H9 (cell line): ENCODE data around the gene AKT3. TPM values are rescaled to one million over a fixed set of nuclear protein-coding genes. Genes with fewer than 3 reads are reported as not detected.
A peak's percentile ranks its signal among the peaks of the same experiment; 100 is the strongest.

Experiments
- DNase-seq: peaks from one replicate; pipeline ENCODE4 v3.0.0-alpha.2; 2017
- H2AFZ ChIP-seq: one replicate; pipeline ENCODE4 v1.6.1; 2013; ENCODE audit warnings: mild to moderate bottlenecking, low read length, control low read depth, moderate library complexity
- H2AK5ac ChIP-seq: 2 replicates; pipeline ENCODE4 v1.6.1; 2013; ENCODE audit warnings: low read length, control low read depth, mixed read lengths; ENCODE audit not compliant: insufficient read length
- H2BK120ac ChIP-seq: one replicate; pipeline ENCODE4 v1.6.1; 2013; ENCODE audit warnings: low read depth, mild to moderate bottlenecking, low read length, control low read depth, inconsistent platforms; ENCODE audit not compliant: poor library complexity, severe bottlenecking
- H2BK12ac ChIP-seq: 2 replicates; pipeline ENCODE4 v1.6.1; 2013; ENCODE audit warnings: low read length, control low read depth, mixed read lengths, low read depth; ENCODE audit not compliant: insufficient read length
- H2BK15ac ChIP-seq: 2 replicates; pipeline ENCODE4 v1.6.1; 2013; ENCODE audit warnings: low read depth, low read length, control low read depth
- H2BK20ac ChIP-seq: one replicate; pipeline ENCODE4 v1.6.1; 2013; ENCODE audit warnings: low read depth, mild to moderate bottlenecking, low read length, control low read depth, inconsistent platforms; ENCODE audit not compliant: poor library complexity, severe bottlenecking
- H2BK5ac ChIP-seq: 2 replicates; pipeline ENCODE4 v1.6.1; 2013; ENCODE audit warnings: low read length, control low read depth, mixed read lengths; ENCODE audit not compliant: insufficient read length
- H3K14ac ChIP-seq: 2 replicates; pipeline ENCODE4 v1.6.1; 2013; ENCODE audit warnings: low read length, control low read depth; ENCODE audit not compliant: insufficient read depth
- H3K18ac ChIP-seq: 2 replicates; pipeline ENCODE4 v1.6.1; 2013; ENCODE audit warnings: low read depth, mild to moderate bottlenecking, mixed read lengths, low read length, control low read depth; ENCODE audit not compliant: insufficient read length
- H3K23ac ChIP-seq: 2 replicates; pipeline ENCODE4 v1.6.1; 2013; ENCODE audit warnings: low read length, control low read depth, mixed read lengths, low read depth; ENCODE audit not compliant: insufficient read length
- H3K23me2 ChIP-seq: 2 replicates; pipeline ENCODE4 v1.6.1; 2013; ENCODE audit warnings: low read depth, mild to moderate bottlenecking, mixed read lengths, low read length, control low read depth; ENCODE audit not compliant: insufficient read length, poor library complexity, severe bottlenecking
- H3K27ac ChIP-seq: 2 replicates; pipeline ENCODE4 v1.5.1; 2013; ENCODE audit warnings: low read length, control low read depth, mixed read lengths, low read depth; ENCODE audit not compliant: insufficient read length
- H3K27me3 ChIP-seq: 2 replicates; pipeline ENCODE4 v1.6.1; 2013; ENCODE audit warnings: low read length, control low read depth, inconsistent platforms; ENCODE audit not compliant: insufficient read depth
- H3K4ac ChIP-seq: 2 replicates; pipeline ENCODE4 v1.6.1; 2013; ENCODE audit warnings: low read depth, mild to moderate bottlenecking, control low read depth, inconsistent platforms, low read length, moderate library complexity
- H3K4me1 ChIP-seq: 2 replicates; pipeline ENCODE4 v1.6.1; 2013; ENCODE audit warnings: low read length, control low read depth, inconsistent platforms; ENCODE audit not compliant: insufficient read depth
- H3K4me2 ChIP-seq: 2 replicates; pipeline ENCODE4 v1.6.1; 2013; ENCODE audit warnings: low read length, control low read depth, mixed read lengths; ENCODE audit not compliant: insufficient read length, insufficient read depth
- H3K56ac ChIP-seq: 2 replicates; pipeline ENCODE4 v1.6.1; 2013; ENCODE audit warnings: low read depth, mild to moderate bottlenecking, mixed read lengths, low read length, control low read depth; ENCODE audit not compliant: insufficient read length
- H3K79me1 ChIP-seq: 2 replicates; pipeline ENCODE4 v1.6.1; 2013; ENCODE audit warnings: low read depth, mild to moderate bottlenecking, moderate library complexity, low read length, control low read depth, inconsistent platforms; ENCODE audit not compliant: insufficient read depth, poor library complexity, severe bottlenecking
- H3K79me2 ChIP-seq: 2 replicates; pipeline ENCODE4 v1.6.1; 2013; ENCODE audit warnings: low read length, control low read depth, inconsistent platforms; ENCODE audit not compliant: insufficient read depth
- H3K9ac ChIP-seq: 2 replicates; pipeline ENCODE4 v1.6.1; 2013; ENCODE audit warnings: low read length, control low read depth, mixed read lengths; ENCODE audit not compliant: insufficient read length; ENCODE audit errors: extremely low read depth
- H3K9me3 ChIP-seq: one replicate; pipeline ENCODE4 v1.6.1; 2013; ENCODE audit warnings: low read depth, low read length, inconsistent platforms; ENCODE audit not compliant: control insufficient read depth
- H3T11ph ChIP-seq: one replicate; pipeline ENCODE4 v1.6.1; 2013; ENCODE audit warnings: mild to moderate bottlenecking, low read length, control low read depth, inconsistent platforms
- H4K20me1 ChIP-seq: one replicate; pipeline ENCODE4 v1.6.1; 2013; ENCODE audit not compliant: control insufficient read depth, insufficient read length, insufficient read depth
- H4K5ac ChIP-seq: 2 replicates; pipeline ENCODE4 v1.6.1; 2013; ENCODE audit warnings: low read depth, mild to moderate bottlenecking, mixed read lengths, low read length, control low read depth; ENCODE audit not compliant: insufficient read length
- H4K8ac ChIP-seq: replicated peaks from 2 replicates; pipeline ENCODE4 v1.6.1; 2013; ENCODE audit warnings: low read length, control low read depth, mixed read lengths, low read depth; ENCODE audit not compliant: insufficient read length
- H4K91ac ChIP-seq: 2 replicates; pipeline ENCODE4 v1.6.1; 2013; ENCODE audit warnings: low read depth, mild to moderate bottlenecking, moderate library complexity, mixed read lengths, low read length, control low read depth; ENCODE audit not compliant: insufficient read length
- H3K27ac Mint-ChIP-seq, 3 experiments: 2 replicates in 2 of 3; 3 replicates in 1 of 3; pipeline ENCODE4 v1.8.0; 2020 to 2021; ENCODE audit warnings: mixed read lengths in 3 of 3, mild to moderate bottlenecking in 1 of 3, moderate library complexity in 1 of 3
- H3K27me3 Mint-ChIP-seq: 2 replicates; pipeline ENCODE4 v1.8.0; 2021; ENCODE audit warnings: low read depth, mild to moderate bottlenecking, moderate library complexity, mixed read lengths
- H3K36me3 Mint-ChIP-seq, 3 experiments: 2 replicates in 2 of 3; 3 replicates in 1 of 3; pipeline ENCODE4 v1.8.0; 2020 to 2021; ENCODE audit warnings: low read depth in 3 of 3, mixed read lengths in 3 of 3; ENCODE audit not compliant: insufficient read depth in 1 of 3
- H3K4me1 Mint-ChIP-seq, 2 experiments: 2 replicates each; pipeline ENCODE4 v1.8.0; 2020; ENCODE audit warnings: mixed read lengths in 2 of 2
- H3K4me3 Mint-ChIP-seq, 2 experiments: 2 replicates in 1 of 2; 3 replicates in 1 of 2; pipeline ENCODE4 v1.8.0; 2020 to 2021; ENCODE audit warnings: mild to moderate bottlenecking in 2 of 2, mixed read lengths in 2 of 2, moderate library complexity in 1 of 2
- H3K9me3 Mint-ChIP-seq, 2 experiments: 2 replicates in 1 of 2; 3 replicates in 1 of 2; pipeline ENCODE4 v1.8.0; 2020; ENCODE audit warnings: mild to moderate bottlenecking in 2 of 2, mixed read lengths in 2 of 2, moderate library complexity in 1 of 2
- WGBS: extraction: QIAGEN DNeasy Blood & Tissue Kit; methylation state at CpG from one replicate; pipeline ENCODE4 v1.1.7; 2013; ENCODE audit warnings: missing lambda C conversion rate, low lambda C conversion rate, mixed read lengths; ENCODE audit not compliant: insufficient read length; ENCODE audit errors: extremely low coverage; 5-methylcytosine and 5-hydroxymethylcytosine counted together
- total RNA-seq: library from RNA; stranded (reverse); gene quantifications from 2 replicates; pipeline ENCODE4 v1.2.1, GENCODE V29; 2021
- TF ChIP-seq, protein P1 (sequence below): fragments of 200-600 bp; sonication (generic); conservative IDR thresholded peaks from 3 replicates; pipeline ENCODE4 v1.8.0; 2021; ENCODE audit warnings: antibody characterized with exemption, mild to moderate bottlenecking

Gene AKT3
- total RNA-seq, 1 experiment from 2014 or later: 27.8 TPM

DNA sequence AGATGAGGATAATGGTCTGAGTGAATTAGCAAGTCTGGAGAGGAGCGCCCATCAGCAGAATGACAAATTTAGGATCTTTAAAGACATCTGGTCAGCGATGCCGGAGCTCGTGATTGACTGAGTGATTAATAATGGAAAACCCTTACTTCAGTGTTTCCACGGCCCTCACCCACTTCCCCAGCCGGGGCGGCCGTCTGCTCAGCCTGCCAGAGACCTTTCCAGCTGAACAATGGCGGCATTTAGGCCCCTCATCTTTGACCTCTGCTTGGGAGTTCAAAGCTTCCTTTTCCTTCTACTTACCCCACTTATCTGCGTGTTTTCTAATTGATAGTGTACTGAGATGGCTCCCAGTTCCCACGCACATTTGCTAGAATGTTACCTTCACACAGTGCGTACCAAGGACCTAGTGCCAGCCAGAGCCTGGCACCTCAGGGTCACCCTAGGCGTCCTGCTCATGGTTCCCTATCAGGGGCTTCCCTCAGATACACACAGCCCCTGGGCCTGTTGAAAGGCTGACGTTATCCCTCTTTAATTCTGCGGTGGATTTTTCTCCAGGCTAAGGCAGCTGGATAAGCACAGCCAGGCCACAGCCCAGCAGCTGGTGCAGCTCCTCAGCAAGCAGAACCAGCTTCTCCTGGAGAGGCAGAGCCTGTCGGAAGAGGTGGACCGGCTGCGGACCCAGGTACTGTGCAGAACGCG lies 361.4 kb downstream of the AKT3 start:
- no peak overlapping the region for H3K56ac ChIP-seq
- H4K20me1 ChIP-seq: no peaks in the 10 kb centered on the region
- peaks cover 0 to 4% (median 2%) of the 10 kb centered on the region in 3 experiments; a peak in 5 of 7 replicates for H3K36me3 Mint-ChIP-seq
- peak overlapping the region; percentile 5; the same call in 1 of the 2 replicates for H2BK15ac ChIP-seq
- H3K9me3 Mint-ChIP-seq: peaks cover 1 to 2% of the 10 kb centered on the region in 2 experiments; a peak in 2 of 5 replicates
- no peak overlapping the region; the same call in 1 of the 2 replicates for H3K14ac ChIP-seq
- no peak overlapping the region for H2BK5ac ChIP-seq
- no peak overlapping the region for H2BK12ac ChIP-seq
- no peaks in the 10 kb centered on the region for H3K9me3 ChIP-seq
- H2BK20ac ChIP-seq: no peak overlapping the region
- H3K4me3 Mint-ChIP-seq: no peak overlapping the region
- no peak overlapping the region for H3K23ac ChIP-seq
- no peak overlapping the region for H4K8ac ChIP-seq
- H3K4me1 Mint-ChIP-seq: peaks cover 58 to 59% of the 10 kb centered on the region in 2 experiments
- TF ChIP-seq, protein P1, sequence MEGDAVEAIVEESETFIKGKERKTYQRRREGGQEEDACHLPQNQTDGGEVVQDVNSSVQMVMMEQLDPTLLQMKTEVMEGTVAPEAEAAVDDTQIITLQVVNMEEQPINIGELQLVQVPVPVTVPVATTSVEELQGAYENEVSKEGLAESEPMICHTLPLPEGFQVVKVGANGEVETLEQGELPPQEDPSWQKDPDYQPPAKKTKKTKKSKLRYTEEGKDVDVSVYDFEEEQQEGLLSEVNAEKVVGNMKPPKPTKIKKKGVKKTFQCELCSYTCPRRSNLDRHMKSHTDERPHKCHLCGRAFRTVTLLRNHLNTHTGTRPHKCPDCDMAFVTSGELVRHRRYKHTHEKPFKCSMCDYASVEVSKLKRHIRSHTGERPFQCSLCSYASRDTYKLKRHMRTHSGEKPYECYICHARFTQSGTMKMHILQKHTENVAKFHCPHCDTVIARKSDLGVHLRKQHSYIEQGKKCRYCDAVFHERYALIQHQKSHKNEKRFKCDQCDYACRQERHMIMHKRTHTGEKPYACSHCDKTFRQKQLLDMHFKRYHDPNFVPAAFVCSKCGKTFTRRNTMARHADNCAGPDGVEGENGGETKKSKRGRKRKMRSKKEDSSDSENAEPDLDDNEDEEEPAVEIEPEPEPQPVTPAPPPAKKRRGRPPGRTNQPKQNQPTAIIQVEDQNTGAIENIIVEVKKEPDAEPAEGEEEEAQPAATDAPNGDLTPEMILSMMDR: no peak
- no CpG with 5 or more reads among the region's 20 CpGs for WGBS
- no peak overlapping the region for H3K4me2 ChIP-seq
- peaks cover 5% of the 10 kb centered on the region for H3K27me3 Mint-ChIP-seq
- H4K5ac ChIP-seq: no peak overlapping the region
- peak overlapping the region; percentile 58 for H4K91ac ChIP-seq
- no peaks in the 10 kb centered on the region for H3K27me3 ChIP-seq
- H3K18ac ChIP-seq: no peak overlapping the region
- H3K27ac Mint-ChIP-seq: peak overlapping the region in 1 of 3 experiments; percentile 76; a peak in 2 of 7 replicates
- no peaks in the 10 kb centered on the region for H3K79me2 ChIP-seq
- H2BK120ac ChIP-seq: no peak overlapping the region
- H3K4ac ChIP-seq: no peak overlapping the region
- no peaks in the 10 kb centered on the region for H3K23me2 ChIP-seq
- H2AFZ ChIP-seq: no peak overlapping the region
- no peaks in the 10 kb centered on the region for H3K79me1 ChIP-seq
- H2AK5ac ChIP-seq: no peak overlapping the region
- H3K9ac ChIP-seq: no peak overlapping the region
- H3K27ac ChIP-seq: no peak overlapping the region
- peaks cover 10% of the 10 kb centered on the region; the same call in 1 of the 2 replicates for H3K4me1 ChIP-seq
- H3T11ph ChIP-seq: no peak overlapping the region
- DNase-seq: no peak
